Measurements from ENCODE around the gene TRABD2B. TPM values are rescaled to one million over a fixed set of nuclear protein-coding genes. Genes with fewer than 3 reads are reported as not detected.

Gene TRABD2B
- total and polyA plus RNA-seq, 12 donors: 0.33 to 3.3 (median 0.83) TPM

- no peaks in the 10 kb centered on the region for H3K9me3 ChIP-seq (replicated peaks in 1 of 3)
- DNase-seq: no peak
- no peak overlapping the region for H3K27ac ChIP-seq
- peaks cover 26% of the 10 kb centered on the region for H3K27me3 ChIP-seq
- intact Hi-C loops (cut with DNase I): loop anchor here (10.0 kb wide), 1 partner anchor 543 kb away; no protein-coding TSS in a partner anchor
- WGBS, 4 donors: 81 to 88% (median 85%) methylated on average over 5 of the region's 5 CpGs
- no peak overlapping the region for H3K4me3 ChIP-seq
- H3K4me1 ChIP-seq (replicated peaks in 1 of 2): no peaks in the 10 kb centered on the region
- TF ChIP-seq POLR2A (IDR thresholded peaks at IDR 0.05) (no peak), CTCF (IDR thresholded peaks at IDR 0.05) (no peak)
- no peaks in the 10 kb centered on the region for H3K36me3 ChIP-seq (replicated peaks in 1 of 2)
Observed at GRCh38 chr1:47727697-47728085, 269.5 kb downstream of the TRABD2B start.

GRCh38 chr1:47727051-47727696 is 270.0 kb downstream of the TRABD2B start:
- no peak overlapping the region for H3K27ac ChIP-seq
- H3K36me3 ChIP-seq (replicated peaks in 1 of 2): no peaks in the 10 kb centered on the region
- no peaks in the 10 kb centered on the region for H3K4me1 ChIP-seq (replicated peaks in 1 of 2)
- no peak overlapping the region for H3K4me3 ChIP-seq
- DNase-seq: no peak
- 65 to 84% (median 74%) methylated on average over 8 of the region's 8 CpGs for whole genome bisulfite sequencing, 4 donors
- intact Hi-C loops (cut with DNase I): loop anchor here (10.0 kb wide), 1 partner anchor 542 kb away; no protein-coding TSS in a partner anchor
- H3K9me3 ChIP-seq (replicated peaks in 1 of 3): no peaks in the 10 kb centered on the region
- TF ChIP-seq POLR2A (IDR thresholded peaks at IDR 0.05) (no peak), CTCF (IDR thresholded peaks at IDR 0.05) (no peak)
- peaks cover 23% of the 10 kb centered on the region for H3K27me3 ChIP-seq

- H3K9me3 ChIP-seq (replicated peaks in 1 of 3): no peaks in the 10 kb centered on the region
- WGBS, 4 donors: 9 to 14% (median 11%) methylated on average over 11 to 22 of the region's 22 CpGs
- no peaks in the 10 kb centered on the region for H3K36me3 ChIP-seq (replicated peaks in 1 of 2)
- no peak overlapping the region for H3K27ac ChIP-seq
- H3K4me1 ChIP-seq (replicated peaks in 1 of 2): no peaks in the 10 kb centered on the region
- peak; percentile 68 to 90 (median 83) for DNase-seq
- no peak overlapping the region for H3K4me3 ChIP-seq
- TF ChIP-seq CTCF (IDR thresholded peaks at IDR 0.05) (peak; percentile 77 to 93 (median 86)), POLR2A (IDR thresholded peaks at IDR 0.05) (no peak)
- peaks cover 23% of the 10 kb centered on the region for H3K27me3 ChIP-seq
- intact Hi-C loops (cut with DNase I): loop anchor here (10.0 kb wide), 1 partner anchor 541 kb away; no protein-coding TSS in a partner anchor
Observed at GRCh38 chr1:47725992-47726855, 271.0 kb downstream of the TRABD2B start.

- DNase-seq: no peak
- no peaks in the 10 kb centered on the region for H3K9me3 ChIP-seq (replicated peaks in 1 of 3)
- H3K27me3 ChIP-seq: peaks cover 23% of the 10 kb centered on the region
- no peaks in the 10 kb centered on the region for H3K4me1 ChIP-seq (replicated peaks in 1 of 2)
- H3K36me3 ChIP-seq (replicated peaks in 1 of 2): no peaks in the 10 kb centered on the region
- no peak for TF ChIP-seq POLR2A (IDR thresholded peaks at IDR 0.05)
- TF ChIP-seq CTCF (IDR thresholded peaks at IDR 0.05): no peak
- 19 to 24% (median 20%) methylated on average over 9 to 13 of the region's 13 CpGs for WGBS, 4 donors
- H3K4me3 ChIP-seq: no peak overlapping the region
- no peak overlapping the region for H3K27ac ChIP-seq
- intact Hi-C loops (cut with DNase I): loop anchor here (10.0 kb wide), 1 partner anchor 541 kb away; no protein-coding TSS in a partner anchor
Observed at GRCh38 chr1:47725511-47725991, 271.6 kb downstream of the TRABD2B start.
